Measurements from ENCODE around the gene CBLN4. TPM values are rescaled to one million over a fixed set of nuclear protein-coding genes. Genes with fewer than 3 reads are reported as not detected.

The CBLN4 gene
- not detected for total RNA-seq

DNA sequence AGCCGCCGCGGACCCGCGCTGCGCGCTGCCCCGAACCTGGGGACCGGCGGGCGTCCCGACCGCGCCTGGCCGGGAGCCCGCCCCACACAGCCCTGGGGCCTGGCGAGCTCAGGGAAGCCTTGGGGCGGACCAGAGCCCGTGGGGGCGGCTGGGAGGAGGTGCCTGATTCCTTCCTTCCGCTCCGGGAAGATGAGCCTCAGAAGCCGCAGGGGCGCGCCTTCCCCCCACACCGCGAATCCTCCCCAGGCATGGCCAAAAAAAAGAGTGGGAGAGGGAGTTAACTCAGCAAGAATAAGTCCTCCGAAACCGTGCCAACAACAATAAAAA lies at the start of gene CBLN4:
Gene CBLN4, minus strand, starts transcription at position 131 of the 327 bp plus-strand sequence. CDS start 1,348 bp downstream, outside the sequence.
- Mint-ChIP-seq H3K27me3 (peaks cover 16% of the 10 kb centered on the region), H3K4me1 (ENCODE audit: low read depth) (no peaks in the 10 kb centered on the region), H3K9me3 (peaks cover 8% of the 10 kb centered on the region), H3K27ac (no peak within 1 kb of the TSS), H3K4me3 (no peak within 1 kb of the TSS), H3K36me3 (peaks cover 1% of the 10 kb centered on the region)
- ChIA-PET CTCF (no interaction called here), POLR2A (no interaction called here)
- intact Hi-C loops (cut with micrococcal nuclease), result no loop called here
- DNase-seq, result no peak

DNA sequence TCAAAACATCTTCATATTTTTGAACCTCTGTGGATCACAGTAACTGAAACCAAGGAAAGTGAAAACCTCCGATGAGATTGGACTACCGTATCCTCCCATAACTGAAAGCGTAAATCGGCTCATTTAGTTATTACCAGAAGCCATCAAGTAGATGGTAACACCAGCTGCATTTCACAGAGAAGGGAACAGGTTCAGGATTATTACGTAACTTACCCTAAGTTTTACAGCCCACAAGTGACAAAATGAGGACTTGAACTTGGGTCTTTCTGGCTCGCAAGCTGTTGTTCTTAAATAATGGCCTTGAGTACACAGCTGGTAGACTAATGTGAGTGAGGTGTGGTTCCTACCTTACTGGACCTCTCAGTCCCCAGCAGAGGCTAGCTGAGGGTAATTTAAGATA lies 37.9 kb upstream of the CBLN4 start:
- ChIA-PET POLR2A (no interaction called here), CTCF (no interaction called here)
- Mint-ChIP-seq H3K9me3 (peaks cover 3% of the 10 kb centered on the region), H3K4me1 (ENCODE audit: low read depth) (no peaks in the 10 kb centered on the region), H3K36me3 (no peaks in the 10 kb centered on the region), H3K27me3 (no peaks in the 10 kb centered on the region), H3K27ac (no peak overlapping the region), H3K4me3 (no peak overlapping the region)
- DNase-seq, result no peak
- intact Hi-C loops (cut with micrococcal nuclease), result no loop called here

DNA sequence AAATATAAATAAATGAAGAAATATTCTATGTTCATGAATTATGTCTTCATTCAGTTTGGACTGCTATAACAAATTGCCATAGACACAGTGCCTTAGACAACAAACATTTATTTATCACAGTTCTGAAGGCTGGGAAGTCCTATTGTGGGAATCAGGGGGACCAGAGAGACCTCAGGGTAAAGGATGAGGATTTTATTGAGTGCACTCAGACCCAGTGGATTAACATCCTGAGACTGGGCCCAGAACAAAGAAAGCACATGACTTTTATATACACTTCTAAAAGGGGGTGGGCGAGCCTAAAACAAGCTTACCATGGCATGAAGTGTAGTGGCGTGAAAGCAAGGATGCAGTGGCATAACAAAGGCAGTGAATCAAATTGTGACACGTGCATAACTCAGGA lies 26.9 kb upstream of the CBLN4 start:
- Mint-ChIP-seq H3K4me1 (ENCODE audit: low read depth) (no peaks in the 10 kb centered on the region), H3K4me3 (no peak overlapping the region), H3K27me3 (no peaks in the 10 kb centered on the region), H3K9me3 (peaks cover 40% of the 10 kb centered on the region), H3K27ac (no peak overlapping the region), H3K36me3 (no peaks in the 10 kb centered on the region)
- CTCF ChIA-PET, result no interaction called here
- intact Hi-C loops (cut with micrococcal nuclease), result no loop called here
- DNase-seq, result no peak
- POLR2A ChIA-PET, result no interaction called here

DNA sequence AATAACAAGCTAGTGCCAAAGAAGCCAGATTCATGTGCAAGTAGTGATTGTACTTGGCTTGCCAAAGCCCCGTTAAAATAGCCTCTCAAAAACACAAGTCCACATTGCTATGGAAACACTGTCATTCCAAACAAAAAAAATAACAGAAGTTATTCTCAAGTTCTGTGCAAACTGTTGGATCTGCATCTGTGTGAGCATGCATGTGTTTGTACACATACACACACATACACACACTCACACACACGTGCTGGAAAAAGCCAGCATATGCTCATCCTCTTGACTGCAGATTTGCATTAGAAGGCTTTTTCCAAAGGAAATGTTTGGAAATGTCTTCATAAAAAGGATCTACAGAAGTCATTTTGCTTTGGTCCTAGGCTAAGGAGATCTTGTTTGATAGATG lies 13.4 kb upstream of the CBLN4 start:
- no peaks in the 10 kb centered on the region for H3K27me3 Mint-ChIP-seq
- no peak overlapping the region for H3K27ac Mint-ChIP-seq
- H3K36me3 Mint-ChIP-seq, result no peaks in the 10 kb centered on the region
- H3K4me3 Mint-ChIP-seq, result no peak overlapping the region
- H3K9me3 Mint-ChIP-seq, result peaks cover 5% of the 10 kb centered on the region
- POLR2A ChIA-PET, result no interaction called here
- intact Hi-C loops (cut with micrococcal nuclease), result no loop called here
- no peak for DNase-seq
- CTCF ChIA-PET, result no interaction called here
- no peaks in the 10 kb centered on the region for H3K4me1 Mint-ChIP-seq (ENCODE audit: low read depth)

DNA sequence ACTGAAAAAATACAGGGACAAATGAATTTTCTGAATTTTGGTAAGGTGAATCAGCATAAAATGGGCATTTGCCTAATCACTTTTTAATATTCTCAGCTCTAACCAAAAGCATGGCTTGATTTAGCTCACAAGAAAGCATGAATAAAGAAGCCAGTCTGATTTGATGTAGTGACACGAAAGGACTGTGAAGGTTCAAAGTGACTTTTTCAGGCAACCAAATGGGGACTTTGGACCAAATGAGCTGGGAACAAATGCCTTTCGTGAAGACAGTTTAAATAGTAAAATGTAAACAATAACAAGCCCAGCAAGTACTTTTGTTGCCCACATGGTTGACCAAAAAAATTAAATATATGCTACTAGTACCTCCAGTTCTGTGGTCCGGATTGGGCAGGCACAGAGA lies 12.9 kb upstream of the CBLN4 start:
- POLR2A ChIA-PET, result no interaction called here
- Mint-ChIP-seq H3K36me3 (no peaks in the 10 kb centered on the region), H3K27me3 (no peaks in the 10 kb centered on the region), H3K27ac (no peak overlapping the region), H3K4me1 (ENCODE audit: low read depth) (no peaks in the 10 kb centered on the region), H3K4me3 (no peak overlapping the region), H3K9me3 (peaks cover 5% of the 10 kb centered on the region)
- intact Hi-C loops (cut with micrococcal nuclease), result no loop called here
- CTCF ChIA-PET, result no interaction called here
- DNase-seq, result no peak

DNA sequence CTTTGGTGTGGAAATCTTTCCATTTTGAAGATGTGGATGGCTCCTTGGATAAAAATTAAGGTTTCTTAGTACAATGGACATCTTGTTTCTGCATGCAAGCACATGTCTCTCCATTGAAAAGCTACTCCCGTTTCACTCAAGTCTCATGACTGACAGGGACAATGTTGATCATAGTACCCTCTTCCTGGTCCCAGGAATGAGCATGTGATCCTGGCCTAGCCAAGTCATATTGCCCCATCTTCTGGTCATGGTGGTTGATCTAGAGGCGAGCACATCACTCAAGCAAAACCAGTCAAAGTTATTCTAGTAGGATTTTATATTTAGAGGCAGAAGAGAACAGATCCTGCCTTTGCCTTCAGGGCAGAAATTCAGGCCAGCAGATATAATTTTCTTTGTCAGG lies 12.2 kb upstream of the CBLN4 start:
- POLR2A ChIA-PET, result no interaction called here
- DNase-seq, result no peak
- H3K9me3 Mint-ChIP-seq, result peaks cover 5% of the 10 kb centered on the region
- no peaks in the 10 kb centered on the region for H3K4me1 Mint-ChIP-seq (ENCODE audit: low read depth)
- no peak overlapping the region for H3K27ac Mint-ChIP-seq
- no peaks in the 10 kb centered on the region for H3K27me3 Mint-ChIP-seq
- H3K4me3 Mint-ChIP-seq, result no peak overlapping the region
- intact Hi-C loops (cut with micrococcal nuclease), result no loop called here
- CTCF ChIA-PET, result no interaction called here
- no peaks in the 10 kb centered on the region for H3K36me3 Mint-ChIP-seq

DNA sequence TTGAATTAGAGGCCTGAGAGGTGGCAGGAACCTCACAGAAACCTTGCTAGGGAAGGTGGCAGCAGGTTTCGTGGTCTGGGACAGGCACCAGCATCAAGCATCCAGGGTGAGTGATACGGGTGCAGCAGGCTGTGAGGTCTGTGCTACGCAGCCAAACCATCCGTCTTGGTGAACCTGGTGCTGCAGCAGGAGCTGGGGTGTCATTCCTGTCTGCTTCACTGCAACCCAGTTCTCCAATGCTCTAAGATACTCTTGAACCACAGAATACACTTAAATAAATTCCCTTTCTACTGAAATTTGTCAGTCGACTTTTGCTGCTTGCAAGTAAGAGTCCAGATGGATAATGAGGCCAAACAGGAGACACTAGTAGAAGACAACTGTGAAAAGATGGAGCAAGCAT lies 9.7 kb upstream of the CBLN4 start:
- intact Hi-C loops (cut with micrococcal nuclease), result no loop called here
- Mint-ChIP-seq H3K9me3 (peaks cover 5% of the 10 kb centered on the region), H3K4me3 (no peak overlapping the region), H3K27me3 (no peaks in the 10 kb centered on the region), H3K4me1 (ENCODE audit: low read depth) (no peaks in the 10 kb centered on the region), H3K27ac (no peak overlapping the region), H3K36me3 (no peaks in the 10 kb centered on the region)
- CTCF ChIA-PET, result no interaction called here
- POLR2A ChIA-PET, result no interaction called here
- no peak for DNase-seq

DNA sequence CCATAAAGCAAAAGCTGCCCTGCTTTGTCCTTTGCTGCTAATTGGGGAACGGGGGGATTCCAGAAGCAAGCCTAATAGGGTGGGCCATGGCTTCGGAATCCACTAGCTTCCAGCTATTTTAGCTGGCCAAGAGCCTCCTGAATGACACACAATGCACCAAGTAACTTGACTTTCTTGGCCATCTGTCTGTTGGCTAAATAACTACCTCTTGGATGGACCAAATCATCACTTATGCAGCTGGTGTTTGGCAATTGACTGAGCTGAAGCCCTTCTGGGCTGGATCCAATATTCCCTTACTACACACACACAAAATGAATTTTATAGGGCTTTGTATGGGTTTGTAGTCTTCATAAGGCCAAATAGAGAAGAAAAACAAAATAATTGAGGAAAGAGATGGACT lies 8.8 kb upstream of the CBLN4 start:
- Mint-ChIP-seq H3K9me3 (peaks cover 5% of the 10 kb centered on the region), H3K36me3 (no peaks in the 10 kb centered on the region), H3K27ac (no peak overlapping the region), H3K4me1 (ENCODE audit: low read depth) (no peaks in the 10 kb centered on the region), H3K4me3 (no peak overlapping the region), H3K27me3 (no peaks in the 10 kb centered on the region)
- ChIA-PET CTCF (interaction anchor here (0.6 kb wide), 1 partner anchor 1489 kb away, joined by 3 read pairs; no protein-coding TSS in a partner anchor), POLR2A (no interaction called here)
- DNase-seq, result no peak
- intact Hi-C loops (cut with micrococcal nuclease), result no loop called here

DNA sequence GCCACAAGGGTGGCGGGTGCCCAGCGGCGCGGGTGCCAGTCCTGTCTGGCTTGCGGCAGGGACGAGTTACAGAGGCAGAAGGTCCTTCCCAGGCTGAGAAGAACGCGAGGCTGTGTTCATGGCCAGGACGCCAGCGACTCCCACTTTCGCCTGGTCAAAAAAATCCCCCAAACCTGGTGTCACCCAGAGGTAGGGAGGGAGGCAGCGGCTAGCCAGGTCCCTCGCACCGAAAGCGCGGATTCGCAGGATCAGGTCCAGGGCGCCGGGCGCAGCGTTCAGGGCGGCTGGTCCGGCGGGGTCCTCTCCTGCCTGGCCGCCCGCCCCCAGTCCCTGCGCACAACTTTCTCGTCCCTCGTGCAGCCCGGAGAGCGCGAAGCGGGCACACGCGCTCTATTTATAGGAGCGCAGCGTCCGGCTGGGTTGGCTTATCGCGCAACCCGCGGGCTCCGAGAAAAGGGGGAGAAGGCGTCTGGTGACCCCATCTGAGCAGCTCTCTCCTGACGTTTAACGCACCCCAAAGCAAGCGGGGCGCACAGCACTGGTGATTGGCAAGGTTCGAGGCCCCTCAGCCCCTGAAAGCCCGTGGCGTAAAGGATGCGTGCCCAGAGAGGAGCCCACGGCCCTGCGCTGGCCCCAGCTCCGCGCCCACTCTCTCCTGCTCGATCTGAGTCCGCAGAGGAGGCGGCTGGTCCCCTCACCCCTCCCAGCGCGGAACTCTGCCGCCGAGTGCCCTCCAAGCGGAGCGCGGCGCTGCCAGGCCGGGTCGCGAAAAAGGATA lies 519 bp downstream of the CBLN4 start:
- ChIA-PET CTCF (no interaction called here), POLR2A (no interaction called here)

DNA sequence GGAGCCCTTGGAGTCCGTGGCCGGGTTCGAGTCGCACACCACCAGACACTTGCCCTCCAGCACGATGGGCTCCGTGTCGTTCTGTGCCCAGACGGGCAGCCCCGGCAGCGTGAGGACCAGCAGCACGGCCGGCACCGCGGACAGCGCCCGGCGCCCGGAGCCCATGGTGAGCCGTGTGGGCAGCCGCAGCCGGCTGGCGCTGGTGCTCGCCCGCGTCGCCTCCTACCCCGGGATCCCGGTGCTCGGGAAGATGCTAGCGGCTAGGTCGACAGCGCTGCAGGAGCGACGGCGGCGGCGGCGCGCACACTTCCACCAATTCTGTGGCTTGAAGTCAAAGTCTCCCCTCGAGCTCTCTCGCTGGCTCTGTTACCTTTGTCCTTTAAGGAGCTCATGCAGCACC lies 1.3 kb downstream of the CBLN4 start:
- no peak for DNase-seq
- peaks cover 1% of the 10 kb centered on the region for H3K36me3 Mint-ChIP-seq
- H3K4me3 Mint-ChIP-seq, result no peak overlapping the region
- H3K27me3 Mint-ChIP-seq, result peaks cover 17% of the 10 kb centered on the region
- CTCF ChIA-PET, result no interaction called here
- POLR2A ChIA-PET, result no interaction called here
- no peak overlapping the region for H3K27ac Mint-ChIP-seq
- intact Hi-C loops (cut with micrococcal nuclease), result no loop called here
- peaks cover 8% of the 10 kb centered on the region for H3K9me3 Mint-ChIP-seq
- no peaks in the 10 kb centered on the region for H3K4me1 Mint-ChIP-seq (ENCODE audit: low read depth)

More for the DNA sequence above, 519 bp downstream of the CBLN4 start:
- Mint-ChIP-seq H3K36me3 (peaks cover 1% of the 10 kb centered on the region), H3K4me3 (no peak overlapping the region), H3K27me3 (peaks cover 16% of the 10 kb centered on the region), H3K9me3 (peaks cover 8% of the 10 kb centered on the region), H3K4me1 (ENCODE audit: low read depth) (no peaks in the 10 kb centered on the region), H3K27ac (no peak overlapping the region)
- DNase-seq, result no peak
- intact Hi-C loops (cut with micrococcal nuclease), result no loop called here

DNA sequence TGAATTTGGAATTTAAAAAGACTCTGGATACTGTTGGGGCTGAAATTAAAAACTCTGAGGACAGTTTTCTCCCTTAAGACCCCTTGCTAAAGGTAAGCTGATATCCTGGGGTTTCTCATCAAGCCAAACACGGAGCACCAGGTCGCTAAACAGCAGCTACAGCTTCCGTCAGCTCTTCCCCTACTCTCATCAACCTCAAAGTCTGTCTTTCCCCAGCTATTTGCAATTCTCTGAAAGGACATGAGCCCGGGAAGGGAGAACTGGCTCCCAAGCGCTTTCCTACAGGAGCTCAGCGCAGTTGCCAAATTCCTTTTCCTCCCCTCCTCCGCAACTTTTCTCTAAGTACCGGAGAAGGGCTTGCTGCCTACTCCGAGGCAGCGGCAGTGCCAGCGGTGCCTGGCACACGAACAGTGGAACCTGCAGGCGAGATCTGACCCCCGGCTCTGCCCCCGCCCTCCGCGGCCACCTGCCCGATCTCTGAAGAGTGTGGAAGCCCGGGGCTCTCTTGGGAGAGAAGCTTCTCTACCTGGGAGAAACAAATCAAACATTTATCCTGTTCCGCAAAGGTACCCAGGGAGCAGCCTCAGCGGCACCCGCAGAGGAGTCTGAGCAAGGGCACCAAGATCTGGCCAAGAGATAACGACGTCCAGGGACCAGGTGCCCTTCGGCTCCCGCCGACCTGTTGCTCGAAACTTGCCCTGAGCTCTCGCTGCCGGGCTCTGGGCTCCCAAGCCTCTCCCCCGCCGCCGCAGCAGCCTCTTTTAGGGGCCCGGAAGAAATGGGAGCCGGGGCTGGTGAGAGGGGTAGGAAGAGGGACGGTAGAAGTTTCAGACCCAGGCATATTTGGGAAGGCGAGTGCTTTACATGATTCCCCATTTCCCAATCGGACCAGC lies 2.2 kb downstream of the CBLN4 start:
- POLR2A ChIA-PET, result no interaction called here
- Mint-ChIP-seq H3K9me3 (peaks cover 4% of the 10 kb centered on the region), H3K4me1 (ENCODE audit: low read depth) (no peaks in the 10 kb centered on the region)

DNA sequence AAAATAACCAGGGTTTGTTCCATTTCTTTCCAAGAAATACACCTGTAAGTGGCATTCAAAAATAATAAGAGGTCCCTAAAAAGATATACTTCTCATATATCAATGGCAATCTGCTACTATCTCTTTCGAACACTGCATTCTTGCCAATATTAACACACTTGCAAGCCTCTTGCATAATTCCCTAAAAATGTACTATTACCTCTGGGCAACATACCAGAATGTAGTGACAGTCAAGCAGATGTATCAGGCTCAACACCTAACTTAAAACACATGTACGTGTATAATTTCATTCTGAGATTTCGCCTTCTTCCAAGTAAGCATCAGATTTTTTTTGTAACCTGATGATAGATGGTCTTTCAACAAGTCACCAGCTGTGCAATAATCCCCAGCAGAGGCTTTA lies 3.4 kb downstream of the CBLN4 start:
- Mint-ChIP-seq H3K4me3 (no peak overlapping the region), H3K27ac (no peak overlapping the region), H3K9me3 (peaks cover 2% of the 10 kb centered on the region), H3K27me3 (peaks cover 18% of the 10 kb centered on the region), H3K4me1 (ENCODE audit: low read depth) (no peaks in the 10 kb centered on the region), H3K36me3 (peaks cover under 1% of the 10 kb centered on the region)
- intact Hi-C loops (cut with micrococcal nuclease), result no loop called here
- ChIA-PET POLR2A (no interaction called here), CTCF (no interaction called here)
- DNase-seq, result no peak

More for the DNA sequence above, 2.2 kb downstream of the CBLN4 start:
- no peak for DNase-seq
- intact Hi-C loops (cut with micrococcal nuclease), result no loop called here
- CTCF ChIA-PET, result interaction anchor here (0.8 kb wide), 1 partner anchor 12 kb away, joined by 3 read pairs; no protein-coding TSS in a partner anchor
- Mint-ChIP-seq H3K4me3 (no peak overlapping the region), H3K27ac (no peak overlapping the region), H3K27me3 (peaks cover 18% of the 10 kb centered on the region), H3K36me3 (peaks cover 1% of the 10 kb centered on the region)

Measured in activated CD4-positive, alpha-beta memory T cell treated with anti-CD3 and anti-CD28 coated beads for 36 hours (primary cell).